ENCODE measurements around the gene APOM. TPM values are rescaled to one million over a fixed set of nuclear protein-coding genes. Genes with fewer than 3 reads are reported as not detected.

Gene APOM
- total RNA-seq, 4 donors from 2014 or later, result 2.3 to 5.1 (median 4.5) TPM

DNA sequence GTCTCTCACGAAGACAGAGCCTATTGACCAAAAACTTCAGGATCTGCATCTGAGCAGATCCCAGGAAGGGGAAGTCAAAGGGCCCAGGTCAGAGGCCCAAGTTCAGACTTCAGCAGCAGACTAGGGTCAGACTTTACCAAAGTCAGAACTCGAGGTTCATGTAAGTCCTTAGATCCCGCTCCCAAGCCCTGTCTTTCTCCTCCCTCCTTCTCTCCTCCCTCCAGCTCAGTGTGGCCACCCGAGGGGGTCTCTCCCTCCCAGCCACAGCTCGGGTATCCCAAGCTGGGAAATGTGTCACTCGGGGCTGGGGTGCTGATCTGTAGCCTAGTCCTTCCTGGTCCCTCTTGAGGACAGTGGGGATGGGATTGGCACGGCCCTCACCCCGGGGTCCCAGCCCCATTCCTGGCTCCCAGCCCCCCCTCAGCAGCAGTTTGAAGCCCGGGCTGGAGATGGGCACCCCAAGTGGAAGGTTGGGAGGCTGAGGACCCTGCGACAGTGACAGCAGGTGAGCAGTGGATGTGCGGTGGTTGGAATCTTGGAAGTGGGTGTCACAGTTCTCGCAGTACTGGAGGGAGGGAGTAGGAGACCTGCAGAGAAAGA, 6.5 kb downstream of the APOM start:
- 93 to 97% methylated on average over 12 of the region's 12 CpGs for WGBS, 2 donors
- H3K4me1 ChIP-seq, result peaks cover 48 to 57% of the 10 kb centered on the region in 2 donors
- H3K9me3 ChIP-seq, result no peaks in the 10 kb centered on the region
- no peak overlapping the region for H3K27ac ChIP-seq
- no peak for TF ChIP-seq POLR2A (IDR thresholded peaks at IDR 0.05)
- TF ChIP-seq, protein P1, sequence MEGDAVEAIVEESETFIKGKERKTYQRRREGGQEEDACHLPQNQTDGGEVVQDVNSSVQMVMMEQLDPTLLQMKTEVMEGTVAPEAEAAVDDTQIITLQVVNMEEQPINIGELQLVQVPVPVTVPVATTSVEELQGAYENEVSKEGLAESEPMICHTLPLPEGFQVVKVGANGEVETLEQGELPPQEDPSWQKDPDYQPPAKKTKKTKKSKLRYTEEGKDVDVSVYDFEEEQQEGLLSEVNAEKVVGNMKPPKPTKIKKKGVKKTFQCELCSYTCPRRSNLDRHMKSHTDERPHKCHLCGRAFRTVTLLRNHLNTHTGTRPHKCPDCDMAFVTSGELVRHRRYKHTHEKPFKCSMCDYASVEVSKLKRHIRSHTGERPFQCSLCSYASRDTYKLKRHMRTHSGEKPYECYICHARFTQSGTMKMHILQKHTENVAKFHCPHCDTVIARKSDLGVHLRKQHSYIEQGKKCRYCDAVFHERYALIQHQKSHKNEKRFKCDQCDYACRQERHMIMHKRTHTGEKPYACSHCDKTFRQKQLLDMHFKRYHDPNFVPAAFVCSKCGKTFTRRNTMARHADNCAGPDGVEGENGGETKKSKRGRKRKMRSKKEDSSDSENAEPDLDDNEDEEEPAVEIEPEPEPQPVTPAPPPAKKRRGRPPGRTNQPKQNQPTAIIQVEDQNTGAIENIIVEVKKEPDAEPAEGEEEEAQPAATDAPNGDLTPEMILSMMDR (IDR thresholded peaks at IDR 0.05), result no peak
- intact Hi-C loops (cut with DNase I), result no loop called here
- no peak overlapping the region for H3K4me3 ChIP-seq (replicated peaks in 1 of 3)
- peaks cover 3 to 10% of the 10 kb centered on the region in 2 donors for H3K36me3 ChIP-seq
- DNase-seq, result no peak
- no peaks in the 10 kb centered on the region for H3K27me3 ChIP-seq

DNA sequence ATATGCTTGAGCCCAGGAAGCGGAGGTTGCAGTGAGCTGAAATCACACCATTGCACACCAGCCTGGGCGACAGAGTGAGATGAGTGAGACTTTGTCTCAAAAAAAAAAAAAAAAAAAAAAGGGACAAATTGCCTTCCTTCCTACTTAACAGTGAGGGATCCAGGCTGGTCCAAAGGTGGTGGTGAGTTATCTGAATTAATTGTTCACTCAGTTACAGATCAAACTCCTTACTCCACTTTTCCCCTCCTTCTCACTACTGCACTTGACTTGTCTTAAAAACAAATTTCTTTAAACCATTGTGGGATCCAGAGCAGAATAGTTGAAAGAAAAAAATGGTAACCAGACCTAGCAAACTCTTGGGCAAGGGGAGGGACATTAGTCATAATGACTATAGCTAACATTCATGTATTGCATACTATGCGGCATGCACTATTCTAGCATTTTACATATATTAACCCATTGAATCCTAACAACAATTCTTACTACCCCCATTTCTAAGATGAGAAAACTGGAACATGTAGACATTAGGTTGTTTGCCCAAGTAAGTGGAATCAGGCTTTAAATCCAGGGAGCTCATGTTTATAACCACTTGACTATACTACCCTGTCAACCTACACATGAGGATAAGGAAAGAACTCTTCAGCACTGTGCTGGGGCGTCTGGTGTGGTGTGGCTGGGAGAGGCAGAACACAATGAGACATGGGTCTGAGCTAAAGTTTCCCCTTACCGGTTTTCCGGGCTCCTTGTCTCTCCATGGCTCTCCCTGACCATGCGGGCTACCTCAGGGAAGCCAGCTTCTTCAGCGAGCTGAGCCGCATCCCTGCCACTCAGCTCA, 7.6 kb downstream of the APOM start:
- H3K9me3 ChIP-seq, result no peaks in the 10 kb centered on the region
- peaks cover 14 to 21% of the 10 kb centered on the region in 2 donors for H3K36me3 ChIP-seq
- H3K4me1 ChIP-seq, result peaks cover 43 to 46% of the 10 kb centered on the region in 2 donors
- peak overlapping the region in 1 of 3 donors; percentile 86 for H3K4me3 ChIP-seq (replicated peaks in 1 of 3)
- DNase-seq, result no peak
- TF ChIP-seq POLR2A (IDR thresholded peaks at IDR 0.05), result no peak
- TF ChIP-seq, protein P1 (IDR thresholded peaks at IDR 0.05), result no peak
- WGBS, 2 donors, result 70 to 76% methylated on average over 8 to 9 of the region's 9 CpGs
- intact Hi-C loops (cut with DNase I), result no loop called here
- no peaks in the 10 kb centered on the region for H3K27me3 ChIP-seq
- H3K27ac ChIP-seq, result peak overlapping the region; percentile 66 to 92 (median 91)

DNA sequence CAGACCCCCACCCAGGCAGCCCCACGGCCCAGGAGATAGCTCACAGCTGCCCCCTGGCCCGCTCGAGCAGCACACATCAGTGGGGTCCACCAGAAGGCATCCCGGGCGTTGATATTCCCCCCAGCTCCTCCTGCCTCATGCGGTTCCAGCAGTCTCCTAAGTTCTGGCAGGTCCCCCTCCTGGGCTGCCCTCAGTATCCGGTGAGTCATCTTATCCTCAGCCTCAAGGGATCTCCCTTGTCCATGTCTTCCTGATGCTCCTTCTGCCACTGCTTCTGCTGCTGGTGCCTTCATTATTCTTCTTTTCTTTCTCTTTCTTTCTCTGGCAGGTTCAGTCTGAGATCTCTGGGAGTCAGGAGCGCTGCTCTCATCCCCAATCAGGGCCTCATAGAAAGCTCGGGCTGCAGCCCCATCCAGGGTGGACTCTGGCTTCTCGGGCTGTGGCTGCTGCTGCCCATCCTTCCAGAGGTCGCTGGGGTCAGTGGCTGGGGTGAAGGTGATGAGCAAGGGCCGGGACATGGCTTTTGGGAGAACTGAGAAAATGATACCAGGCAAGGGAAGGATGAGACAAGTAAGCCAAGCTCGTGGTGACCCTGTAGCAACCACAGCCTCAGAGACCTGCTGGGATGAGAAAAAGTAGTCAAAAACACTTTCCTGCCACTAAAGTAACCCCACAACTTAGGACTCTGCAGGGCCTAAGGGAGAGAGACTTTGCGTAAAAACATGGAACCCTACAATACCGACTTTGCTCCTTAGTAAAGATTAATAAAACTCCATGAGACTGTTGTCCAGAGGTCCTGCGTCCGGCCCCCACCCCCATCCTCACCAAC, 8.5 kb downstream of the APOM start:
- Histone ChIP-seq H3K27me3 (no peaks in the 10 kb centered on the region), H3K9me3 (no peaks in the 10 kb centered on the region), H3K27ac (peak overlapping the region; percentile 66 to 92 (median 91)), H3K36me3 (peaks cover 22 to 29% of the 10 kb centered on the region in 2 donors), H3K4me1 (peaks cover 35 to 37% of the 10 kb centered on the region in 2 donors), H3K4me3 (replicated peaks in 1 of 3) (peak overlapping the region; percentile 31 to 86 (median 52))
- intact Hi-C loops (cut with DNase I), result no loop called here
- peak; percentile 8 to 18 for DNase-seq
- TF ChIP-seq POLR2A (IDR thresholded peaks at IDR 0.05), result no peak
- TF ChIP-seq, protein P1 (IDR thresholded peaks at IDR 0.05), result no peak
- WGBS, 2 donors, result 22 to 27% methylated on average over 17 of the region's 17 CpGs

DNA sequence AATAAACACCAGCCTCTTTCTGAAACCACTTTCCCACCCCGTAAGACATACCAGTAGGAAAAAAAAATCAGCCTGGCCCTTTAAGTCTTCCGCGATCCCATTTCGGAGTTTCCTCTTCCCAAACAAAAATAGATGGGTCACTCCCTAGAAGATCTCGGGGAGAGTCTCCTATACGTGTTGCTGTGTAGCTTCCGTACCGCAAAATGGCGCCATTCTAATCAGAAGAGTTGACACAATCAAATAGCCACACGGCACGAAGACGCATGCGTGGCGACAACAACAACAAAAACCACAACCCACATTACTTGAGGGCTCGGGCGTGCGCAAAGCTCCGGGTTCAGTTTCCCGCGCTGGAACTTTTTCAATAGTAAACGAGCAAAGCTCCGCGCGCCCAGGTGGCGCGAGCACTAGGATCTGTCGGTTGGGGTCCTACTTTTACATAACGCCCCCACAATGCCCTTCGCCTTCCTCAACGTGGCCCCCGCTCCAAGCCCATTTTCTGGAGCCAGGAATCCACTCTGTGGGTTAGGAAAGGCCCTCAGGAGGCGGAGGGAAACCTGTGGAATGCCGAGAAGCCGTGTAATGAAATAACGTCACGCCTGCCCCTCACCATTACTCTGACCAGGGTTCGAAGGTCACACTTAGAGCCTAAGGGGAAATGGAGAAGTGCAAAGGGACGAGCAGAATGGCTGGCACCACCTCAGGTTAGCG, 9.3 kb downstream of the APOM start, which contains the start of gene GPANK1:
GPANK1 (minus strand) TSS at position 208 of the 711 bp plus-strand sequence. CDS start 519 bp downstream, outside the sequence.
- intact Hi-C loops (cut with DNase I), result no loop called here
- H3K4me1 ChIP-seq, result peaks cover 30 to 31% of the 10 kb centered on the region in 2 donors
- WGBS, 2 donors, result 0 to 1% methylated on average over 35 to 39 of the region's 39 CpGs
- no peaks in the 10 kb centered on the region for H3K9me3 ChIP-seq
- TF ChIP-seq, protein P1 (IDR thresholded peaks at IDR 0.05), result no peak
- TF ChIP-seq POLR2A (IDR thresholded peaks at IDR 0.05), result peak in 1 of 2 donors; percentile 68
- peak; percentile 93 for DNase-seq
- peak within 1 kb of the TSS; percentile 86 to 99 (median 94) for H3K4me3 ChIP-seq (replicated peaks in 1 of 3)
- peaks cover 28 to 37% of the 10 kb centered on the region in 2 donors for H3K36me3 ChIP-seq
- peak within 1 kb of the TSS; percentile 66 to 92 (median 91) for H3K27ac ChIP-seq
- no peaks in the 10 kb centered on the region for H3K27me3 ChIP-seq

Data from thyroid gland (tissue), 4 donors.